Naive B cell (primary cell): ENCODE measurements around the gene CFTR. TPM values are rescaled to one million over a fixed set of nuclear protein-coding genes. Genes with fewer than 3 reads are reported as not detected.
"Not testable (repeated sequence)": the region's sequence is repeated elsewhere in the genome, so short reads cannot be mapped to it uniquely, and the experiment has no call there.

Experiments
- ATAC-seq, 2 donors: fragments of 150-1000 bp; cut with Tn5 transposase; 2 replicates each; pipeline ENCODE4 v1.10.0; 2021; ENCODE audit warnings: low read depth in 2 of 2, mild to moderate bottlenecking in 2 of 2, moderate library complexity in 2 of 2
- DNase-seq: peaks from one replicate; pipeline ENCODE4 v3.0.0; 2022
- H3K27ac Mint-ChIP-seq, 6 donors: one replicate each; pipeline ENCODE4 v1.8.0; 2020 to 2022; ENCODE audit warnings: mild to moderate bottlenecking in 6 of 6, mixed read lengths in 6 of 6, moderate library complexity in 5 of 6, inconsistent platforms in 2 of 6
- H3K27me3 Mint-ChIP-seq, 3 donors: one replicate each; pipeline ENCODE4 v1.8.0; 2021 to 2022; ENCODE audit warnings: mixed read lengths in 3 of 3, mild to moderate bottlenecking in 1 of 3
- H3K36me3 Mint-ChIP-seq, 2 donors: one replicate each; pipeline ENCODE4 v1.8.0; 2020 to 2022; ENCODE audit warnings: mixed read lengths in 2 of 2, inconsistent platforms in 1 of 2, mild to moderate bottlenecking in 1 of 2
- H3K4me1 Mint-ChIP-seq, 3 donors: one replicate each; pipeline ENCODE4 v1.8.0; 2020 to 2022; ENCODE audit warnings: mixed read lengths in 3 of 3, inconsistent platforms in 1 of 3, mild to moderate bottlenecking in 1 of 3, moderate library complexity in 1 of 3
- H3K4me3 Mint-ChIP-seq, 8 donors: one replicate each; pipeline ENCODE4 v1.8.0; 2020 to 2022; ENCODE audit warnings: mild to moderate bottlenecking in 8 of 8, mixed read lengths in 8 of 8, moderate library complexity in 8 of 8, inconsistent platforms in 2 of 8
- H3K9me3 Mint-ChIP-seq, 7 donors: one replicate each; pipeline ENCODE4 v1.8.0; 2020 to 2022; ENCODE audit warnings: mixed read lengths in 7 of 7, mild to moderate bottlenecking in 5 of 7, inconsistent platforms in 2 of 7, moderate library complexity in 1 of 7
- polyA plus RNA-seq, 6 donors: library from polyadenylated mRNA; unstranded; fragments of 300-500 nt; fragmentation: Illumina TruSeq; gene quantifications; one replicate each; pipeline ENCODE4 v1.2.3, GENCODE V29; 2021; ENCODE audit warnings: low read depth in 6 of 6

Gene CFTR
- polyA plus RNA-seq = not detected

DNA sequence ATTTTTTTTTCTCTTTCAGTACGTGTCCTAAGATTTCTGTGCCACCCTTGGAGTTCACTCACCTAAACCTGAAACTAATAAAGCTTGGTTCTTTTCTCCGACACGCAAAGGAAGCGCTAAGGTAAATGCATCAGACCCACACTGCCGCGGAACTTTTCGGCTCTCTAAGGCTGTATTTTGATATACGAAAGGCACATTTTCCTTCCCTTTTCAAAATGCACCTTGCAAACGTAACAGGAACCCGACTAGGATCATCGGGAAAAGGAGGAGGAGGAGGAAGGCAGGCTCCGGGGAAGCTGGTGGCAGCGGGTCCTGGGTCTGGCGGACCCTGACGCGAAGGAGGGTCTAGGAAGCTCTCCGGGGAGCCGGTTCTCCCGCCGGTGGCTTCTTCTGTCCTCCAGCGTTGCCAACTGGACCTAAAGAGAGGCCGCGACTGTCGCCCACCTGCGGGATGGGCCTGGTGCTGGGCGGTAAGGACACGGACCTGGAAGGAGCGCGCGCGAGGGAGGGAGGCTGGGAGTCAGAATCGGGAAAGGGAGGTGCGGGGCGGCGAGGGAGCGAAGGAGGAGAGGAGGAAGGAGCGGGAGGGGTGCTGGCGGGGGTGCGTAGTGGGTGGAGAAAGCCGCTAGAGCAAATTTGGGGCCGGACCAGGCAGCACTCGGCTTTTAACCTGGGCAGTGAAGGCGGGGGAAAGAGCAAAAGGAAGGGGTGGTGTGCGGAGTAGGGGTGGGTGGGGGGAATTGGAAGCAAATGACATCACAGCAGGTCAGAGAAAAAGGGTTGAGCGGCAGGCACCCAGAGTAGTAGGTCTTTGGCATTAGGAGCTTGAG lies at the start of gene CFTR:
CFTR (plus strand) TSS at position 801 of the 830 bp plus-strand sequence. CDS start 70 bp downstream, outside the sequence.
- DNase-seq = no peak
- ATAC-seq = no peak
- H3K36me3 Mint-ChIP-seq = no peaks in the 10 kb centered on the region
- H3K4me3 Mint-ChIP-seq = no peak within 1 kb of the TSS
- no peak within 1 kb of the TSS for H3K27ac Mint-ChIP-seq
- no peaks in the 10 kb centered on the region for H3K4me1 Mint-ChIP-seq
- H3K27me3 Mint-ChIP-seq = peaks cover 17 to 31% (median 30%) of the 10 kb centered on the region in 3 donors
- peaks cover 0 to 11% (median 4%) of the 10 kb centered on the region in 7 donors for H3K9me3 Mint-ChIP-seq

- Mint-ChIP-seq H3K27ac (no peak overlapping the region), H3K27me3 (no peaks in the 10 kb centered on the region), H3K4me1 (no peaks in the 10 kb centered on the region), H3K9me3 (peaks cover 0 to 7% (median 3%) of the 10 kb centered on the region in 7 donors), H3K36me3 (no peaks in the 10 kb centered on the region), H3K4me3 (no peak overlapping the region)
- no peak for DNase-seq
- ATAC-seq = no peak
Observed at GRCh38 chr7:117435475-117436043, 44.3 kb upstream of the CFTR start.

- no peaks in the 10 kb centered on the region for H3K4me1 Mint-ChIP-seq
- H3K9me3 Mint-ChIP-seq = peaks cover 4 to 11% (median 5%) of the 10 kb centered on the region in 7 donors
- DNase-seq = no peak
- H3K36me3 Mint-ChIP-seq = no peaks in the 10 kb centered on the region
- H3K4me3 Mint-ChIP-seq = no peak overlapping the region
- no peak overlapping the region for H3K27ac Mint-ChIP-seq
- no peak for ATAC-seq
- peaks cover 0 to 3% (median 0%) of the 10 kb centered on the region in 3 donors for H3K27me3 Mint-ChIP-seq
Observed at GRCh38 chr7:117444646-117445045, 35.2 kb upstream of the CFTR start.

GRCh38 chr7:117445206-117445605 lies 34.6 kb upstream of the CFTR start:
- Mint-ChIP-seq H3K4me1 (no peaks in the 10 kb centered on the region), H3K36me3 (peaks cover 0 to 6% of the 10 kb centered on the region in 2 donors), H3K27ac (no peak overlapping the region), H3K4me3 (no peak overlapping the region), H3K9me3 (peaks cover 5 to 16% (median 7%) of the 10 kb centered on the region in 7 donors), H3K27me3 (peaks cover 0 to 3% (median 0%) of the 10 kb centered on the region in 3 donors)
- no peak for DNase-seq
- ATAC-seq = no peak

DNA sequence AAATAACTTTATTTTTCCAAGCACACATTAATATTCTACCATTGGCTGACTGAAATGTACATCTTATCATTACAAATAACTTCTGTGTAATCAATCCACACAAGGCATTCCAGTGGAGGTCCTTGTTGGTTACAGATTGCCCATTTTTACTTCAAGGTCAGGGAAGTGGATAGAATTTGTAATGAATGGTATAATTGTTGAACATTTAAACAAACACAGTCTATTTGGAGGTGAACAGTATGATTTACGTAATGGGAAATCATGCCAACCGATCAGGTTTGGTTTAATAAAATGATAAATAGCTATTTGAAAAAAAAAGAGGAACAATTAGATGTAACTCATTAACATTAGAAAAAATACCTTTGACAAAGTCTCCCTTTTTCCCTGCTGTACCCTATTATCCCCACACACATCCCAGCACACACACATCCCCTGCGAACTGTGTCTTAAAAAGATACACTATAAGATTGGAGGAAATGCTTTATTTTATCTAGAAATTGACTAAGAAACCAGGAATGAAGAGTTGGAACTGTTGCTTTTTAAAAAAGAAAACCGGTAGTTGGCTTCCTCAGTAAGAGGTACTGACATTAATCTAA lies 33.5 kb upstream of the CFTR start:
- Mint-ChIP-seq H3K4me1 (no peaks in the 10 kb centered on the region), H3K36me3 (peaks cover 0 to 6% of the 10 kb centered on the region in 2 donors), H3K9me3 (peaks cover 8 to 21% (median 10%) of the 10 kb centered on the region in 7 donors), H3K27ac (no peak overlapping the region), H3K4me3 (no peak overlapping the region), H3K27me3 (peaks cover 0 to 3% (median 0%) of the 10 kb centered on the region in 3 donors)
- ATAC-seq = no peak
- DNase-seq = no peak

DNA sequence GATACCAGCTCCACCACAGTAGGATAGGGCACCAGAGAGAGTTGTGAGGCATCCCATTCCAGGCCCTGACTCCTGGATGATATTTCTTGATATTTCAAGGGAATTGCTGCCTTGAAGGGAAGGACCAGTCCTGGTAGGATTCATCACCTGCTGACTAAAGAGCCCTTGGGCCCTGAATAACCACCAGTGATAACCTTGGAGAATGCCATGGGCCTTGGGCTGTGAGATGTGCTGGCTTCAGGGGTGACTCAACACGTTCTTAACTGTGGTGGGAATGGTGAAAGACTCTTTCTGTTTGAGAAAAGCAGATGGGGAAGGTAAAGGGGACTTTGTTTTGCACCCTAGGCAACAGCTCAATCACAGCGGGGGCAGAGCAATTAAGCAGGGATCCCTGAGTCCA lies 31.2 kb upstream of the CFTR start:
- peaks cover 0 to 6% of the 10 kb centered on the region in 2 donors for H3K36me3 Mint-ChIP-seq
- H3K4me1 Mint-ChIP-seq = no peaks in the 10 kb centered on the region
- DNase-seq = no peak
- no peak overlapping the region for H3K27ac Mint-ChIP-seq
- H3K27me3 Mint-ChIP-seq = peaks cover 0 to 3% (median 0%) of the 10 kb centered on the region in 3 donors
- no peak overlapping the region for H3K4me3 Mint-ChIP-seq
- peaks cover 7 to 31% (median 13%) of the 10 kb centered on the region in 7 donors for H3K9me3 Mint-ChIP-seq
- no peak for ATAC-seq

DNA sequence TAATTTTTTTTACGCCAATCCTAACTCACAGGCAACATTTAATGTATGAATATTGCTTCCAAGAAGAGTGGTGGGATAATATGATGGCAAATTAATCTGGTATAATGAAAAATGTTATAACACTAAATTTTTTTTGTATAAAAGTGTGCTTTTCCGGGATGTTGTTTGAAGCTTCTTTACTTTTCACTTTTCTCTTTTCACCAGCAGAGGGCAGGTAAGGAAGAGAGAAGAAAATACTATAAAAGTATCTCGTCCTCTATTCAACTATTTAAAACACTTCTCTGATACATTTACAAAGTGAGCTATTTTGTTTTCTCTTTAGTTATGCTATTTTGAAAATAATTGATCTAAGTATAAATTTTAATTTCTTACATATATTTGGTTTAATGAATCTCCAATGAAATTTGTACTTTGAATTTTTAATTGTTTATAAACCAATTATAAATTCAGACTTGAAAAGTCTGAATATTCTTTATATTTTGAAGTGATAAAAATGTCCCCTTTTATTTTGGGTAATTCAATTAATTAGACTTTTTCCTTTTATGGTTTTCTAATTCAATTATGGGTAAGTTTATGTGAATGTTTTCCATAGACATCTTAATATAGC lies 20.7 kb upstream of the CFTR start:
- Mint-ChIP-seq H3K36me3 (no peaks in the 10 kb centered on the region), H3K27me3 (peaks cover 0 to 5% (median 0%) of the 10 kb centered on the region in 3 donors), H3K4me1 (no peaks in the 10 kb centered on the region), H3K4me3 (no peak overlapping the region), H3K9me3 (peaks cover 0 to 6% (median 1%) of the 10 kb centered on the region in 7 donors), H3K27ac (no peak overlapping the region)
- DNase-seq (no peak), ATAC-seq (no peak)

- H3K4me1 Mint-ChIP-seq = no peaks in the 10 kb centered on the region
- peaks cover 0 to 5% (median 0%) of the 10 kb centered on the region in 3 donors for H3K27me3 Mint-ChIP-seq
- no peak for ATAC-seq
- no peak overlapping the region for H3K27ac Mint-ChIP-seq
- no peaks in the 10 kb centered on the region for H3K36me3 Mint-ChIP-seq
- no peak overlapping the region for H3K4me3 Mint-ChIP-seq
- H3K9me3 Mint-ChIP-seq = peaks cover 0 to 6% (median 1%) of the 10 kb centered on the region in 7 donors
- no peak for DNase-seq
Observed at GRCh38 chr7:117459735-117460134, 20.1 kb upstream of the CFTR start.

- H3K4me3 Mint-ChIP-seq, H3K27me3 Mint-ChIP-seq, H3K9me3 Mint-ChIP-seq, H3K4me1 Mint-ChIP-seq, H3K36me3 Mint-ChIP-seq, H3K27ac Mint-ChIP-seq, DNase-seq, ATAC-seq: not testable (repeated sequence)
Observed at GRCh38 chr7:117460815-117461214, 19.0 kb upstream of the CFTR start.

GRCh38 chr7:117468174-117468573 lies 11.7 kb upstream of the CFTR start:
- no peak for ATAC-seq
- Mint-ChIP-seq H3K27me3 (no peaks in the 10 kb centered on the region), H3K27ac (no peak overlapping the region), H3K36me3 (no peaks in the 10 kb centered on the region), H3K4me1 (no peaks in the 10 kb centered on the region), H3K9me3 (no peaks in the 10 kb centered on the region), H3K4me3 (no peak overlapping the region)
- DNase-seq = no peak

- no peak for DNase-seq
- ATAC-seq = no peak
- Mint-ChIP-seq H3K27ac (no peak overlapping the region), H3K27me3 (no peaks in the 10 kb centered on the region), H3K36me3 (no peaks in the 10 kb centered on the region), H3K4me3 (no peak overlapping the region), H3K9me3 (no peaks in the 10 kb centered on the region), H3K4me1 (no peaks in the 10 kb centered on the region)
Observed at GRCh38 chr7:117470777-117471176, 9.0 kb upstream of the CFTR start.

DNA sequence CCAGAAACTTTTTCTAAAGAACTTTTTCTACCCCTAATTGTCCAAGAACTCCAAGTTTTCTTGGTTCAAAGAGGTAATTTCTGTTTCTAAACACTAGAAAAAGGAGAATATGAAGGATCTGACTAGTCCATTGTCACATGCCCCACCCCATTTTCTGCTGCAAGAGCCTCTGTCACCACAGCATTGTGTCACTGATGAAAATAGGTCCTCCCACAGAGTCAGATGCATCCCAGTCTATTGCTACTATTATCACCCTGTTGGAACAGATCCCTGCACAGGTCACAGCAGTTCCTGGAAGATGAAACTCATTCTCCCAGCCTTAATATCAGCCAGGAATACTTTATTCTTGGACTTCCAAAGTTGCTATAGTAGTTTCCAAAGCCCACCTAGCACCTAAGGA lies 7.5 kb upstream of the CFTR start:
- DNase-seq (no peak), ATAC-seq (no peak)
- no peaks in the 10 kb centered on the region for H3K36me3 Mint-ChIP-seq
- no peaks in the 10 kb centered on the region for H3K9me3 Mint-ChIP-seq
- no peak overlapping the region for H3K27ac Mint-ChIP-seq
- H3K27me3 Mint-ChIP-seq = no peaks in the 10 kb centered on the region
- H3K4me3 Mint-ChIP-seq = no peak overlapping the region
- H3K4me1 Mint-ChIP-seq = no peaks in the 10 kb centered on the region

DNA sequence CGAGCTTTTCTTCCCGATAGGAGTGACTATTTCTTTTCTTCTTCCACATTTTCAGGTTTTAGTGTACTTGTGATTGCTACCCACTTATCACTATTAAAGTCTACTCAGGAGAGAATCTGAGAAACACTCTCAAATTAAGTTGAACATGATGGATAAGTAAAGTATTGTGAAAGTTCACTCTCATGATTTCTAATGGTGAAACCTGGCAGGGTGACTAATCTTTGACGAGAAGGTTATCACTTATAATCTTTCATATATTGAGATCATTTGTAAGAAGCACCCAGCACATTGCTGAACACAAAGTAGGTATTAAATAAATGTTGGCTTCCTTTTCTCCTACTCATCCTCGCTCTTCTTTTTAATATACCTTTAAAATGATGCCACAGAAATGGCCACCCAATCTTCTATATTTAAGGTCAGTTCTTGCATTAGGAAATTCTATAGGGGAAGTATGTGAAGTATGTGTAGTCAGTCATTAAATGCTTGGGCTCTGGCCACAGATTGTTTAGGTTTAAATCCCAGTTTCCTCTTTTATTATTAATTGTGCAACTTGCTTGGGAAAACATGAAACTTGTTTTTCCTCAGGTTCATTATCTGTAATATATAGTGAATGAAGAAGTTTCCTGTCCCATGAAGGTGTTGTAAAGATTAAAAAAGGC lies 3.1 kb upstream of the CFTR start:
- H3K9me3 Mint-ChIP-seq = peaks cover 0 to 11% (median 4%) of the 10 kb centered on the region in 7 donors
- no peak for DNase-seq
- no peaks in the 10 kb centered on the region for H3K36me3 Mint-ChIP-seq
- H3K4me1 Mint-ChIP-seq = no peaks in the 10 kb centered on the region
- no peak overlapping the region for H3K4me3 Mint-ChIP-seq
- no peak for ATAC-seq
- peaks cover 17 to 31% (median 30%) of the 10 kb centered on the region in 3 donors for H3K27me3 Mint-ChIP-seq
- no peak overlapping the region for H3K27ac Mint-ChIP-seq
